ENCODE measurements around the gene SPRR3.

DNA sequence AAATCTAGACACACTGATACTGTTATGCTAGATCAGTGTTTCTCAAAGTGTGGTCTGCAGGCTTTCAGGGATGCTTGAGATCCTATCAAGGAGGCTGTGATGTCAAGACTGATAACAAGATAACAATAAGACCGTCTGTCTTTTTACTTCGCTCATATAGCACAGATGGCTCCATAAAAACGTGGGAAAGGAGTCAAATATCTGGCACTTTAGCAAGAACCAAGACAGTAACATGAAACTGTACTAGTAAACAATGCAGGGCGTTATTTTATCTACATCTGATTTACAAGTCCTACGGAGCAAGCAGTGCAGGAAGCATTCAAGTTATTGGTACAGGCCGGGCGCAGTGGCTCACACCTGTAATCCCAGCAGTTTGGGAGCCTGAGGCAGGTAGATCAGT, 3.6 kb upstream of the SPRR3 start:
- TF ChIP-seq EZH2 (IDR thresholded peaks at IDR 0.05; ENCODE audit: borderline replicate concordance, low read depth, low read length, poor library complexity, severe bottlenecking) = no peak
- TF ChIP-seq, protein P1, sequence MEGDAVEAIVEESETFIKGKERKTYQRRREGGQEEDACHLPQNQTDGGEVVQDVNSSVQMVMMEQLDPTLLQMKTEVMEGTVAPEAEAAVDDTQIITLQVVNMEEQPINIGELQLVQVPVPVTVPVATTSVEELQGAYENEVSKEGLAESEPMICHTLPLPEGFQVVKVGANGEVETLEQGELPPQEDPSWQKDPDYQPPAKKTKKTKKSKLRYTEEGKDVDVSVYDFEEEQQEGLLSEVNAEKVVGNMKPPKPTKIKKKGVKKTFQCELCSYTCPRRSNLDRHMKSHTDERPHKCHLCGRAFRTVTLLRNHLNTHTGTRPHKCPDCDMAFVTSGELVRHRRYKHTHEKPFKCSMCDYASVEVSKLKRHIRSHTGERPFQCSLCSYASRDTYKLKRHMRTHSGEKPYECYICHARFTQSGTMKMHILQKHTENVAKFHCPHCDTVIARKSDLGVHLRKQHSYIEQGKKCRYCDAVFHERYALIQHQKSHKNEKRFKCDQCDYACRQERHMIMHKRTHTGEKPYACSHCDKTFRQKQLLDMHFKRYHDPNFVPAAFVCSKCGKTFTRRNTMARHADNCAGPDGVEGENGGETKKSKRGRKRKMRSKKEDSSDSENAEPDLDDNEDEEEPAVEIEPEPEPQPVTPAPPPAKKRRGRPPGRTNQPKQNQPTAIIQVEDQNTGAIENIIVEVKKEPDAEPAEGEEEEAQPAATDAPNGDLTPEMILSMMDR (conservative IDR thresholded peaks at IDR 0.05; ENCODE audit: low read depth, low read length) = no peak
